Measurements from ENCODE around the gene UBE2K.
"Not testable (repeated sequence)": the region's sequence is repeated elsewhere in the genome, so short reads cannot be mapped to it uniquely, and the experiment has no call there.

GRCh38 chr4:39781988-39782387, 84.1 kb downstream of the UBE2K start:
- not testable (repeated sequence) for TF ChIP-seq CTCF, POLR2A (IDR thresholded peaks at IDR 0.05)

Measured in Peyer's patch (tissue), 4 donors.